Activated CD4-positive, alpha-beta T cell treated with anti-CD3 and anti-CD28 coated beads, Interleukin-2, amount 50 U/mL, for 4 hours (primary cell): ENCODE data around the gene ACOT7.

Source experiments
- DNase-seq, 2 experiments: peaks; one replicate each; pipeline ENCODE4 v3.0.0-alpha.2; 2020

Gene ACOT7

GRCh38 chr1:6307099-6307498 is 86.5 kb downstream of the ACOT7 start:
- no peak for DNase-seq

GRCh38 chr1:6303397-6304012 is 90.1 kb downstream of the ACOT7 start:
- no peak for DNase-seq

GRCh38 chr1:6302568-6302967 is 91.0 kb downstream of the ACOT7 start:
- no peak for DNase-seq

DNA sequence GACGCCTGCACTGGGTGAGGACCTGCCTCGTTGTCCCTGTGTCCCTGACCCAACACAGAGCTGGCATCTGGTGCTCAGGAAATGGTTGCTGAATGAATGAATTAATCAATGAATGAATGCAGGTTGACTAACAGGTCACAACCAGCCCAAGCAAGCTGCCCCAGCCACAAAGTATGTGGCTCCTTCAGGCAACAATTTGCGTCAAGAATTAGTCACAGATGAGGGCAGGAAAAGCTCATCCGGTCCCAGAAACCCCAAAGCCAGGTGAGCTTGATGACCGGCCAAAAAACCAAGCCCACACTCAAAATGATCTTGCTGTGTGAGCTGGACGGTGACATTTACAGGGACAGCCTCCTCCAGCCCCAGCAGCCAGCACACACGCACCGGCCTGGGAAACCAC is 92.0 kb downstream of the ACOT7 start:
- DNase-seq, result no peak

- DNase-seq, result no peak
Measured at GRCh38 chr1:6300342-6301048, 93.1 kb downstream of the ACOT7 start.

- no peak for DNase-seq
Measured at GRCh38 chr1:6299557-6300165, 93.9 kb downstream of the ACOT7 start.

DNA sequence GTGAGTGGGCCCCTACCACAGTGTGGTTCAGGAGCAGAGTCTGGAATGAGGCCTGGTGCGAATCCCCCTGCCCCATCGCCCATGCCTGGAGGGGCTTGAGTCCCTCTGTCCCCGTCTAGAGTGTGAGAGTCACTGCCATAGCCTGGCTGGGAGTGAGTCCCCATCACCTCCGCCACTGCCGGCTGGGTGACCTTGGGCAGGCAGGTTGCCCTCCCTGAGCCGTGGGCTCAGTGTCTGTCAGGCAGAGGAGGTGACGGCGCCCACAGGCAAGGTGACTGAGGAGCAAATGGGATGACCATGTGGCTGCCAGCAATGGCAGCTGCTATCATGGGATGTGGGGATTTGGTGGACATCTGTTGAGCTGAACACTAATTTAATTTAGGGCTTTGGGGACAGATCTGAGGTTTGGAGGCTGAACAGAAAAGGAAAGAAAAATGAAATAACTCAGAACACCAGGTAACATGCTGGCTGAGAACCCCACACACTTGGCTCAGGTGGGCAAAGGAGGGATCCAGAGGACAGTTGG is 94.6 kb downstream of the ACOT7 start:
- DNase-seq, result no peak

DNA sequence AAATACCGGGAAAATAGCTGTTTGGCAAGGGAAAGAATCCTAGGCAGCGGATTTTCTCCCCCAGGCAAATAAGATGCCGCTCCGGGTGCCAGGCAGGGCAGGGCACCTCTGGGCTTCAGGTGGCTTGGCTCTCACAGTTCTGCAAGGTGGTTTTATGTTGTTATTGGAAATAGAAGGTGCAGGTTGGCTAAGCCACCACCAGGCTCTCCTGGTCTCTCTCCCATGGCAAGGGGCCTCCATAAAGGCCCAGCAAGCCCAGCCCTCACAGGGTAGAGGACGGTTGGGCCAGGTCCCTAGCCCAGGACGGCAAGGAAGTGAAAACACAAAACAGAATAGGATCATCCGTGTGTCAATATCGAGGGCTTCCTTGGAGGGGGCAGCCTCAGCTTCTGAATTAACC is 95.0 kb downstream of the ACOT7 start:
- DNase-seq, result no peak

- no peak for DNase-seq
Measured at GRCh38 chr1:6295910-6296309, 97.7 kb downstream of the ACOT7 start.

DNA sequence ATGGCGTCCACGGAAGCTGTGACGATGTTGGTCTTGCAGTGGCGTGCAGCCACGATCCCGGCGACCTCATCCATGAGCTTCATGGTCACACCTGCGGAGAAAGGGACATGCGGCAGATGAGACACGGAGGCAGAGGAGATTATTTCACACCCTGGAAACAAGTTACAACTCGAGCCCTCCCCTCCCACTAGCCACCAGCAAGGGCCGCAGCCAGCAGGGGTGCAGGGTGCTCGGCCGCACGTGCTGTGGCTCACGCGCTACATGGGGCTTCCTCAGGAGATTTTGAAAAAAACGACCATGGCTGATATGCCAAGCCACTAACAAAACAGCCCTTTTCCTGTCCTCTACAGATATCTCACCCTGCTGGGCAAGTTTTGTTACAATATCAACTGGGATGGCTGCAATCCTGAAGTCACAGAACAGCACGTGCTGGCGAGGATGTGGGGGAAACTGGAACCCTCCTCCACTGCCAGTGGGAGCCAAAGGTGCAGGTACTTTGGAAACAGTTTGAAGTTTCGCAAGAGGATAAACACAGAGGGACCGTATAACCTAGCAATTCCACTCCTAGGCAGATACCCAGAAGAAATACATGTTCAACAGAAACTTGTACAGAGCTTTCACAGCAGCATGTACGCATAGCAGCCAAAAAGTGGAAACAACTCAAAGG is 98.5 kb downstream of the ACOT7 start:
- no peak for DNase-seq

- DNase-seq, result no peak
Measured at GRCh38 chr1:6294080-6294889, 99.3 kb downstream of the ACOT7 start.

GRCh38 chr1:6292102-6292501 is 101.5 kb downstream of the ACOT7 start:
- no peak for DNase-seq

GRCh38 chr1:6288665-6289064 is 104.9 kb downstream of the ACOT7 start:
- DNase-seq, result no peak

- no peak for DNase-seq
Measured at GRCh38 chr1:6288026-6288425, 105.5 kb downstream of the ACOT7 start.

DNA sequence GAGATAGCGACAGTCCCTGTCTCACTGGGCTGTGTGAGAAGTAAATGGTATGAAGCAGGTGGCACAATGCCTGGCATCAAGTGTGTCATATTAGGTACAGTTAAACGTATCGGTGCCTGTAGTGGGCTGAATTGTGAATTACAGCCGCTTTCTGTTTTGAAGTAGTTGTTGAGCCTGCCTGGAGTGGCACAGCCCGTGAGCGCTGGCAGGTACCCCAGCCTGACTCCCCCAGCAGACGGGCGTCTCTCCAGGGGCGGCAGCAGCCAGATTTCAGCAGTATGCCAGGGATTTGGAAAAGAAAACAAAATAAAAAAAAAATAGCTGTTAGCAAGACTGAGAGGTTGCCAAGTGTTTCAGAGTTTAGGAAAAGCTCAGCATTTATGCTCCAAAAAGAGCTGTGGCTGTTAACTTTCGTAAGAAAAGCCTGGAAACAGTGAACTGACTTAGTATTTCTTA is 106.1 kb downstream of the ACOT7 start:
- no peak for DNase-seq

- no peak for DNase-seq
Measured at GRCh38 chr1:6287029-6287428, 106.5 kb downstream of the ACOT7 start.

- DNase-seq, result no peak
Measured at GRCh38 chr1:6286266-6286665, 107.3 kb downstream of the ACOT7 start.

- DNase-seq, result no peak
Measured at GRCh38 chr1:6285336-6285735, 108.2 kb downstream of the ACOT7 start.

DNA sequence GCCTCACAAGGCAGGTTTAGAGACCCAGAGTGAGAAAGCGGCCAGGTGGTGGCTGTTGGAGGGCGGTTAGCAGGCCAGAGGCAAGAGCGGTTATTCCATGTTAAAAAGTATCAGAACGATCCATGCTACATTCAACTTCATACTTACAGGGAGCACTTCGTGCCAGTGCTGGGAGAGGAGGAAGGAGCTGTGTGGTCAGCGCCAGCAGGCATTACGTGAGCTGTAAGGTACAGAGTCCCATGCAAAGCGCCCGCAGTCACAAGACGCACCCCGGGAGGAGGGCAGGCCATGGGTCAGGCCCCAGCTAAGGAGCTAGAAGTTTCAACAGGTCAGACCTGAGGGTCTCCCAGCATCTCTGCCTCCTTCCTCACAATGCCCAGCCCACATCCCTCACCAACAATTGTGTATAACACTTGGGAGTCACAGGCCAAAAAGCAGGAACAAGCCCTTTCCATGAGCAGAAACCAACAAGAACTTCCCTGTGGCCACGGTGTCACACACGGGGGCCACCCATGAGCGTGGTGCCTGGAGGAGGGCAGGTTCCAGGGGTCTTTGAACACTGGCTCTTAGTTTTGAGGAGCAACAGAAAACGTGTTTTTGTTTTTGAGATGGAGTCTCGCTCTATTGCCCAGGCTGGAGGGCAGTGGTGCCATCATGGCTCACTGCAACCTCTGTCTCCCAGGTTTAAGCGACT is 110.8 kb downstream of the ACOT7 start:
- DNase-seq, result no peak

DNA sequence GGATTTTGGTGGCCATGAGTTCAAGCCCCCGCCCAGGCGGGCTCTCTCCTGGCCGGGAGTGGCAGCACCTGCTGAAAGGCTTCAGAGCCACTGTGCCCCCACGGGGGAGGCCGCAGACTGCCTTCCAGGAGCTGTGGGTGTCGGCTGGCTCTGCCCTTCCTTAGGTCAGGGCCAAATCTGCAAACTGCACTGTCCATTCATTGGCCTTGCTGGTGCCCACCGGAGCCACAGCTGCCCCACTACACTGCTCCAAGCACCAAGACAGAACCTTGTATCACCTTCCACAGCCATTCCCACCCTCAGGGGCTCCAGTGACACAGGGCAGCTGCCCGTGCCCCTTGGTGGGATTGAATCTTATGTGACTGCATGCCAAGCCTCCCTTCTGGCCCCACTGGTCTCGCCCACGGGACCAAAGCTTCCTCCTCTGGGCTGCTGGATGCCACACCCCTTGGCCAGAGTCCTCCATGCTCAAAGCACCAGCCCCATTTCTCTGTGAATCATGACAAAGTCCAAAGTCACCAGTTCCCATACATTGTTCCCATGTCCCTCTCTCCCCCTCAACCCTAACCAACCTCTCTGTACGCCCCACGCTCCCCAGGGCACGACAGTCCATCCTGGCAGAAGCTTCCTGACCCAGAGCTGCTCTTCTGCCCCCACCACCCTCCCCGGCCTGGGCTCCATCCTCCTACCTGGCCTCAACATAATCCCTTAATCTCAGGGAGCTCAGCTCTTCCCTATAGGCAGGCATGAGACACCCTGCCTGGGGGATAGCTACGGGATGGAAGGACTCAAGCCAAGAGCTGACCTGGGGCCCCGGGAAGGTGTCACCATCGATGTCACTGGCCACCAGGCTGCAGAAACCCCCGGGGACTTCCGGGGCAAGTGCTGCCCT is 111.8 kb downstream of the ACOT7 start:
- no peak for DNase-seq
